GM18520 (cell line): Measurements from ENCODE around the gene PER3.
"Not testable (repeated sequence)": the region's sequence is repeated elsewhere in the genome, so short reads cannot be mapped to it uniquely, and the experiment has no call there.

ENCODE experiments used
- ATAC-seq: cut with Tn5 transposase; IDR thresholded peaks from one replicate; pipeline ENCODE4 v1.9.1; 2021; ENCODE audit not compliant: unreplicated experiment

Gene PER3

GRCh38 chr1:7778133-7778628 lies 5.9 kb upstream of the PER3 start:
- ATAC-seq = no peak

DNA sequence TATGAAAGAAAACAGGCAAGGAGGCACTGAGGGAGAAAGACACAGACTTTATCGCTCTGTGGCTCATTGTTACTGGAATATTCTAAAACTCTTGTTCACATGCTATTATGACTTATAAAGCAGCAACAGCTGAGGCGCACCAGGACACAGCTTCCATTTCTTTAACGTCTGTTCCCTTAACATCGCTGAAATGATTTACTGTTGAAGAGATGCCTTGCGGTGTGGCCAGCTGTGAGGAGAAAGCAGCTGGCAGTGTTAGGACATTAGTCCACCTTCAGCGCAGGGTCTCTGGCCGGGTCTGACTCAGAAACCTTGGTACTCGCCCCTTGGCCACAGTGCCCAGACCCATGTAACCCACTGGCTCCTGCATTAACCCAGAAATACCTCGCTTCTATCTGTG lies 3.1 kb upstream of the PER3 start:
- no peak for ATAC-seq

DNA sequence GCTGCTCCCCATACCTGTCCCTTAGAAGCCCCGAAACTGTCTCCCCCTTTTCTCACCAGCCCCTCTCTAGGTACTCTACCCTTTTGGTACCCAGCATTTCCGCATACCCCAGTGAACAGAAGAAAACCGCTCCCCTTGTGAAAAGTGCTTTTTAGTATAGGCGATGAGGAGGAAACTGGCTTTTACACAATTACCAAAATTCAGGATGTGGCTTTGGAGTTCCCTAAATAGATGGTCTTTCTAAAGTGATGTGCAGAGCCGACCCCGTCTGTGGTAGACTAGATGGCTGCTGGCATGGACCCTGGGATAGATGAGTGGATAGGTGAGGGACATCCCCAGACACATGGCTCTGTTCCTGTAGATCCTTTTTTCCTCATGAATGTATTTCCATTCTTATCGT lies 2.6 kb upstream of the PER3 start:
- no peak for ATAC-seq

GRCh38 chr1:7781923-7782495 lies 2.1 kb upstream of the PER3 start:
- ATAC-seq = no peak

- ATAC-seq = no peak
These were observed 846 bp upstream of the PER3 start for GRCh38 chr1:7783178-7783711.

DNA sequence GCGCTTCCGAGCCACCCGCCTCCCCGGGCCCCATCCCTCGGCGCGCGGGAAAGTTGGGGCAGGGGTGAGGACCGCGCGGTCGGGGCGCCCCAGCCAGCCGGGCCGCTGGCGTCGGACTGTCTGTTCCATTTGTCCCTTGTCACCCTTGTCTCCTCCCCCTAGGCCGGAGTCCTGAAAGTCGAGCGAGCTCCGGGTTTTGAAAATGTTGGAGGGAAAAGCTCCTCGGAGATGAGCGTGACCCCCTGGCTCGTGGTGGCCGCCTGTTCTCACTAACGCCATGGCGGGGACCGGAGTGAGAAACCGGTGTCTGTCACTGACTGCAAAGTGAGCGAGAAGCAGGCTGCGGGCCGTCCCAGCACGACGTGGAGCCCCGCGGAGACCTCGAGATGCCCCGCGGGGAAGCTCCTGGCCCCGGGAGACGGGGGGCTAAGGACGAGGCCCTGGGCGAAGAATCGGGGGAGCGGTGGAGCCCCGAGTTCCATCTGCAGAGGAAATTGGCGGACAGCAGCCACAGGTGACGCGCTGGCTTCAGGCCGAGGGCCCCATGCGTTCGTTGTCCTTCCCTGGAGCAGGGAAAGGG lies 491 bp downstream of the PER3 start:
- no peak for ATAC-seq

- ATAC-seq = no peak
These were observed 1.0 kb downstream of the PER3 start for GRCh38 chr1:7785108-7785507.

DNA sequence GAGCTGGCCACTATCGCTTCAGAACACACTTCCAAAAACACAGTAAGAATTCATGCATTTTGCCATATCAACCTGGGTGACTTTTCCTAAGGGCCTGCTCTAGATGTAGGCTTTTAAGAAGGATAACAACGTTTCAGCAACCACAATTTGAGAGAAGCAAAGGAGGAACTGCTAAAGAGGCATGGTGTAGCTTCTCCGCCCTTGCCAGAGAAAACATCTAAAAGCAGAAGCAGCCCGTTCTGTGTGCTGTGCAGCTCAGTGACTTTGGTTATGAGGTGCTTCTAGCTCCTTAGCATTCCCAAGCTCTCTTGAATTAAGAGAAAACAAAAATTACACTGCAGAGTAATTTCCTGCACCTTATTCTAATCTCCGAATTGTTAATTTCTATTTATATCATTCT lies 2.7 kb downstream of the PER3 start:
- ATAC-seq = no peak

GRCh38 chr1:7789828-7790227 lies 5.7 kb downstream of the PER3 start:
- ATAC-seq = no peak

GRCh38 chr1:7791027-7791426 lies 6.9 kb downstream of the PER3 start:
- ATAC-seq = not testable (repeated sequence)

- ATAC-seq = no peak
These were observed 11.3 kb downstream of the PER3 start for GRCh38 chr1:7795406-7795805.

GRCh38 chr1:7805460-7805859 lies 21.4 kb downstream of the PER3 start:
- ATAC-seq = no peak

DNA sequence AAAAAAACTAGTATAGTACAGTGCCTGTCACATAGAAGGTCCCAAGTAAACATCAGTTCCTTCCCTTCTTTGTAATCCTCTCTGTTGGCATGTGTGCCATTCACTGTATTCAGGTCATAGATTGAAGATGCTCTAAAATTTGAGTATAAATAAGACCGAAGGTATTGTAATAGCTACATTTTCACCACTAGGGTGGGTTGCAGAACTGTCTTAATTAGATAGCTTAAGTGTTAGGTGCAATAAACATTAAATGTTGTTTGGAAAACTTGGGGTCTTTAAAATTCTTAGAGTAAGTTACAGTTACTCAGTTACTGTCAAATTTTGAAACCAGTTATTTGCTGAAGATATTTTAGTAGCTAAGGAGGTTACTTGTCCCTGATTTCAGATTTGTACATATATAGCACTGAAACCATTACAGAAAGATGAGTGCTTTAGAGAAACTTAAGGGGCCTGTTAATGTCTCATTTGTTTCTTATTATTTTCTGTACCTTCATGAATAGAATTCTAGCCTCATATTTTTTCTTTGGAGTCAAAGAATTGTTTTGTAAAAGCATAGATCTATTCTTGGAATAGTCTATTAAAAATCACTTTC lies 24.3 kb downstream of the PER3 start:
- ATAC-seq = no peak

DNA sequence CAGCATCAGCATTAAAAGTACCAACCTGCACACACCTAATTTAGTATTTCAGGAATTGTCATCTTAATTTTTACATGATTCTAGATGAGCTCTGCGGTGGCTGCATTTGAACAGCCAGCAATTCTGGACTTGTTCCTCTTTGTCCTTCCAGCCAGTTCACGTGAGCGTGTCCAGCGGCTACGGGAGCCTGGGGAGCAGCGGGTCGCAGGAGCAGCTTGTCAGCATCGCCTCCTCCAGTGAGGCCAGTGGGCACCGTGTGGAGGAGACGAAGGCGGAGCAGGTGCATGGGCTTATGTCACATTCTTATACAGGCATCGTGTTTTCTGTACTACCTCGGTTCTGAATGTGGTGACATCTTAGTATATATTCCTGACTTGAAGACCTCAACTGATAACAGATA lies 25.7 kb downstream of the PER3 start:
- no peak for ATAC-seq

DNA sequence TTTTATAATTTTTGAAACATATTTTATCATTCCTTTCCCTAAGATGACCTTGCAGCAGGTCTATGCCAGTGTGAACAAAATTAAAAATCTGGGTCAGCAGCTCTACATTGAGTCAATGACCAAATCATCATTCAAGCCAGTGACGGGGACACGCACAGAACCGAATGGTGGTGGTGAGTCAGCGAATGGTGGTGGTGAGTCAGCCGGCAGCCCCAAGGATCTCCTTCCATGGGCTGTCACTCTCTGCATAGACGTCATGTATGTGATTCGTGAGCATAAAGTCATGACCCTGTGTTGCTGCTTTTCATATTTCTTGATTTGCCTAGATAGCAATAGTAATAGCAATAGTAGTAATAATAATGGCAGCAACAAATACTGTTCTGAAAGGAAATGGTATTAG lies 26.3 kb downstream of the PER3 start:
- no peak for ATAC-seq

GRCh38 chr1:7811476-7811875 lies 27.4 kb downstream of the PER3 start:
- ATAC-seq = no peak

- no peak for ATAC-seq
These were observed 29.7 kb downstream of the PER3 start for GRCh38 chr1:7813677-7814373.

DNA sequence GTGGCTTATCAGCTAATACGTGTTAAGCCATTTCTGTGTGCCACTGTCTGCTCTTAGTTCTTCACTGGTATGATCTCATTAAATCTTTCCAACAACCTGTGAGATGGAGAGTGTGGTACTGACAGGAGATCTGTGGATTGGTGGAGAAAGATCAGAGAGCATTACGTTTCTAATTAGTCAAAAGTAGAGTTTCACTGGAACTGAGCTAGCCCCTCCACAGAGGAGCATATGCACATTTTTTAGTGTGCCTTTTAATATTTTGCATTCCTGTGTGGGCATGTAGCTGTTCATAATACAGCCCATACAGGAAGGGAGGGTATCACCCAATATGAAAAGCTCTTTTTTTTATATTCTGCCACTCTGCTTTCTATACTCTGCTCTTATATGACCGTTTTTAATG lies 37.2 kb downstream of the PER3 start:
- no peak for ATAC-seq

DNA sequence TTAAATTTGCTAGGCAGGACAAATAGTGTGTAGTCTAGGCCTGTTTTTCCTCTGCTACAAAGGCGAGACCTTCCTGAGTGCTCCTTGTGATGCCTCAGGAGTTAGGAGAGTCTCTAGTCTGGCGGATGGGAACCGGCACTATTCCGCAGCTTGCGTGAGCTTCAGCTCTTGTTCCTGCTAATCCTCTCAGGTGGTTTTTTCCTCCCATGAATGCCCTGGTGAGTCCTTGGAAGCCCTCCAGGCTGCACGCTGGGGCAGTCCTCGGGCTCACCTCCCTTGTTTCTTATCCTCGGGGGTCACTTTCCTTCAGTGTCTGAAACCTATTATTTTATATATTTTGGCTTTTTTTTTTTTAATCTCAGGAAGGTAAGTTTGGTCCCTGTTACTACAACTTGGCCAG lies 40.6 kb downstream of the PER3 start:
- ATAC-seq = no peak

DNA sequence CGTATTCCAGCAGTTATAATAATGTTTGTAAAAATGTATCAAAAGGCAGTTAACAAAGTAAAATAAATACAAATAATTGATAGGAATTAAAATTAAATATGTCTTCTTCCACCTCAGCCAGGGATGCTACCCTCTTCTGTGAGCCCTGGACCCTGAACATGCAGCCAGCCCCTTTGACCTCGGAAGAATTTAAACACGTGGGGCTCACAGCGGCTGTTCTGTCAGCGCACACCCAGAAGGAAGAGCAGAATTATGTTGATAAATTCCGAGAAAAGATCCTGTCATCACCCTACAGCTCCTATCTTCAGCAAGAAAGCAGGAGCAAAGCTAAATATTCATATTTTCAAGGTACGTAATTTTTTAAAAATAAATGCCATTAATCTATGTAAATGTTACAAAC lies 42.3 kb downstream of the PER3 start:
- no peak for ATAC-seq

DNA sequence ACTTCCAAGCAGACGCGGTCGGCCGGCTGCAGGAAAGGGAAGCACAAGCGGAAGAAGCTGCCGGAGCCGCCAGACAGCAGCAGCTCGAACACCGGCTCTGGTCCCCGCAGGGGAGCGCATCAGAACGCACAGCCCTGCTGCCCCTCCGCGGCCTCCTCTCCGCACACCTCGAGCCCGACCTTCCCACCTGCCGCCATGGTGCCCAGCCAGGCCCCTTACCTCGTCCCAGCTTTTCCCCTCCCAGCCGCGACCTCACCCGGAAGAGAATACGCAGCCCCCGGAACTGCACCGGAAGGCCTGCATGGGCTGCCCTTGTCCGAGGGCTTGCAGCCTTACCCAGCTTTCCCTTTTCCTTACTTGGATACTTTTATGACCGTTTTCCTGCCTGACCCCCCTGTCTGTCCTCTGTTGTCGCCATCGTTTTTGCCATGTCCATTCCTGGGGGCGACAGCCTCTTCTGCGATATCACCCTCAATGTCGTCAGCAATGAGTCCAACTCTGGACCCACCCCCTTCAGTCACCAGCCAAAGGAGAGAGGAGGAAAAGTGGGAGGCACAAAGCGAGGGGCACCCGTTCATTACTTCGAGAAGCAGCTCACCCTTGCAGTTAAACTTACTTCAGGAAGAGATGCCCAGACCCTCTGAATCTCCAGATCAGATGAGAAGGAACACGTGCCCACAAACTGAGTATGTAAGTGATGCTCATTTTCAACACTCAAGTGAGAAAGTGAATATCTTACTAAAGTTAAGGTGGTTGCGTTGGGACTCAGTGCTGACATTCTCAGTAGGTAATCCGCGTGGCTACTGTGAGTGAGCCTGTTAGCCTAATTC lies 43.2 kb downstream of the PER3 start:
- ATAC-seq = no peak
